SIG-M5 treated with dmso at 0.1 percent for 504 hours (cell line): Measurements from ENCODE around the gene LRP8.

Source experiments
- DNase-seq: peaks from one replicate; lab custom pipeline; 2025; ENCODE audit not compliant: unreplicated experiment; lab: John Stamatoyannopoulos, UW

LRP8 gene

DNA sequence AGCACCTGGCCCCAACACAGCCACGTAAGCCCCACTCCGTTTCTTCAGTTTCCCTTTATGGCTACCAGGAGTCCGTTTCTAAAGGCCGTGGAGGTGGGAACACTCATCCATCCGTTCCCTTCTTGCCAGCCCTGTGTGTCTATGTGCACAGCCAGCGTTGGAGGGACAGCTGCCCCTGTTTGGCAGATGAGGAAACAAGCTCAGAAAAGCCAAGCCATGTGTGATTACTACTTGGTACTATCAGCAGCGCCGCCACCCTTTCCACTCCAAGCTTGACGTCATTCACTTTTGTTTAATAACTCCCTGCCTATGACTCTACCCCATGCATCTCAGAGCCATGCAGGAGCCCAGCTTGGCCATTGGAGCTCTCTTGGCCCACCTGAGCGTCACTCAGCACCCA lies 3.5 kb downstream of the LRP8 start:
- DNase-seq = no peak

DNA sequence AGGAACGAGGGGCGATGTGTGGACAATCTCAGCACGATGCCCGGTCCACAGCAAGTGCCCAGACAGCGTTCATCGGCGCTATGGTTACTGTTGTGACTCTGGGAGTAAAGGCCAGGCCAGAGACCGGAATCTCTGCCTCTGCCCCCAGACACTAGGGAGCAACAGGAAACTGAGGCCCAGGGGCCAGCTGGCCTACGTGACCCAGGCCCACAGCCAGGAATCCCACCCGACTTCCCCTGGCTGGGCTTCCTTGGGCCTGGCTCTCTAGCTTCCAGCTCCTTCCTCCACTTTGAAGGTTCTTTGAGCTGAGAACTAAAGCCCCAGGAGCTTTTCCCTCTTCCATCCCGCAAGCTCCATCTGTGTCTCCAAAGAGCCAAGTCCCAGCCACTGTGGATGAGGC lies 4.6 kb downstream of the LRP8 start:
- DNase-seq = no peak

DNA sequence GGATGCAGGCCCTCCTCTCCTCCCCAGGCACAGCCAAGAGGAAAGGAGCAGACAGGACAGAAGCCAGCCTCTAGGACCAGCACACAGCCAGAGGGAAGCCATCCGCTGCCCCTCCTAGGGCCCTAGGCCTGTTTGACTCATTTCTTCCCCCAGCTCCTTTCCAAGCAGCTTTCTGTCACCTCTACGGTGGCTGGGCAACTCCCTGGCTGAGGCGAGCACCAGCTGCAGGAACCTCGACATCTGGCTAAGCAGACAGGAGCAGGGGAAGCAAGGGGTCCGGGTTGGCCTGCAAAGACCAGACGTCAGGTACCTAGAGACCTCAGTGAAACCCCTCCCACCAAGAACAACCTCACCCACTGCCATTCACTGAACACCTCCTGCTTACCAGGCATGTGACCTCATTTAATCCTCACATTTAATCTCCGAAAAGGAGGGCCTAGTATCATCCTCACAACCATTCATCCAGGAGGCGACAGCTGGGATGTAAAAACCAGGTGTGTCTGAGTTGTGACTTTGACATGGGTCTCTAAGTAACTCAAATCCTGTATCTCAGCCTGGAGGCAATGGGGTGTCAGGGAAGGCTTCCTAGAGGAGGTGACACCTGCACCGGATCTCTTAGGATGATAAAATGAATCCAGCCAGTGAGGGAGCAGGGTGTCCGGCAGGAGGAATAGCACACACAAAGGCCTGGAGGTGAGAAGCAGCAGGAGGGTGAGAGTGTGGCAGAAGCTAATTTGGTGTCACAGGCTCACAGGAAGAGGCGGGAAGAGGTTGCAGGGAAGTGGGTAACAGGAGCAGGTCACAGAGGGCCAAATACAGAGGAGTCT lies 5.9 kb downstream of the LRP8 start:
- no peak for DNase-seq

DNA sequence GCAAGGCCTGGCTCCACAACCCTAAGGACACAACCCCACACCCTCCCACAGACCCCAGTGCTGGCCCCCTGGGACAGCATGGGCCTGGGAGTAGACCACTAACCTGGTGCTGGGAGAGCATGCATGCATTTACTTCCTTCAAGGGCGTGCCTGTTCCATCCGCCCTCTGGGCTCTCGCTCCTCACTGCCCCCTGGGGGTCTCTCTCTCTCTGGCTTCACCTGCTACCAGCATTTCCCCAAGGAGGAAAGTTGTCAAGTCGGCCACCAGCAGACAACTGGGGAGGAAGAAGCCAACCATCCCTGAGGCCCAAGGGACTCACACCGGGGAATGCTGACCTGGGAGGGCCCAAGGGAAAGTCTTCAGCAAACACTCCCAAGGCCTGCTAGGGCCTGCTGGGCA lies 6.5 kb downstream of the LRP8 start:
- no peak for DNase-seq

DNA sequence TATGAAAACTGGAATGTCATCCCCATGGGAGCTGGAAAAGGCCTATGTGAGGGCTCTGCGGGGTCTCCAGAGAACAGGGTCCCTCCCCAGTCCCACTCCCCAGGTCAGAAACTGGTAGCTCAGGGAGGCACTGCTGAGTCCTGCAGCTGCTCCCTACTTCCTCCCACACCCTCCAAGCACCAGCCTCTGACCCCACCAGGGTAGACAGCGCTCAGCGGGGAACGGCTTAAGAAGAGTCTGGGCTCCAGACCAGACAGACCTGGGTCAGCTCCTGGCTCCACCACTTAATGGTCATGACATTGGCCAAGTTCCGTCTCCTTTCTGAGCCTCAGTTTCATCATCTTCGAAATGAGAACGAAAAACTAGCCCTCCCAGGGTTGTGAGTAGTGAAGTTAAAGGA lies 7.2 kb downstream of the LRP8 start:
- no peak for DNase-seq

DNA sequence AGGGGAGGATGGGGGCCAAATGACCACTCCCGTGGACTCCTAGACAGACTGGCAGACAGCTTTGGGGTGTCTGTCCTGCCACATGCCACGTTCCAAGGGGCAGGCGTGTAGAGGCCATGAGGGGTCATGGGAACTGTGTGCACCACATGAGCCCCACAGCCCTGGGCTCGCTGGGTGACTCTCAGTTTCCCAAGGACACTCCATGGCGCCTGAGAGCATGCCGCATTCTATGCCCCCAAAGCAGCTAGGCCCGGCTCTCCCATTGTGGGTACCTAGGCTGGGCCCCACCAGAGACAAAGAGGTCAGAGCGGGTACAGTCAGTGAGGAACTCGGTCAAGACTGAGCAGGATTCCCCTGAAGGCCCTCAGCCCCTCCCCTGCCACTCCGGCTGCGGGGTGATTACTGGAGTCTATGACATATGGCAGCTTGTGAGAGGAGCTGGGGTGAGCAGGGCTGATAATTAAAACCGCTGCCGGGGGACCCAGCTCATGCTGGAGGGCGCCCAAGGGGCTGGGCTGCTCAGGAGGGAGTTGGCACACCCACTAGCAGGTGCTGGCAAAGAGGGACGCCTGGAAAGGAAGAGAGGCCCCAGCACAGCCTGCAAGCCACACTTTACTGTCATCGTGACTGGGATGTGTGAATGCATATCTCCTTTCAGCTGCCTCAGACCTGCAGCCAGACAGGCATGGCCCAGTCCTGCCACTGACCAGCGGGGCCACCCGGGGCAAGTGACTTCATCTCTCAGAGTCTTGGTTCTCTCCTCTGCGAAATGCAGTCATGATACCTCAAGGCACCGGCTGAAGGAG lies 8.4 kb downstream of the LRP8 start:
- DNase-seq = no peak

DNA sequence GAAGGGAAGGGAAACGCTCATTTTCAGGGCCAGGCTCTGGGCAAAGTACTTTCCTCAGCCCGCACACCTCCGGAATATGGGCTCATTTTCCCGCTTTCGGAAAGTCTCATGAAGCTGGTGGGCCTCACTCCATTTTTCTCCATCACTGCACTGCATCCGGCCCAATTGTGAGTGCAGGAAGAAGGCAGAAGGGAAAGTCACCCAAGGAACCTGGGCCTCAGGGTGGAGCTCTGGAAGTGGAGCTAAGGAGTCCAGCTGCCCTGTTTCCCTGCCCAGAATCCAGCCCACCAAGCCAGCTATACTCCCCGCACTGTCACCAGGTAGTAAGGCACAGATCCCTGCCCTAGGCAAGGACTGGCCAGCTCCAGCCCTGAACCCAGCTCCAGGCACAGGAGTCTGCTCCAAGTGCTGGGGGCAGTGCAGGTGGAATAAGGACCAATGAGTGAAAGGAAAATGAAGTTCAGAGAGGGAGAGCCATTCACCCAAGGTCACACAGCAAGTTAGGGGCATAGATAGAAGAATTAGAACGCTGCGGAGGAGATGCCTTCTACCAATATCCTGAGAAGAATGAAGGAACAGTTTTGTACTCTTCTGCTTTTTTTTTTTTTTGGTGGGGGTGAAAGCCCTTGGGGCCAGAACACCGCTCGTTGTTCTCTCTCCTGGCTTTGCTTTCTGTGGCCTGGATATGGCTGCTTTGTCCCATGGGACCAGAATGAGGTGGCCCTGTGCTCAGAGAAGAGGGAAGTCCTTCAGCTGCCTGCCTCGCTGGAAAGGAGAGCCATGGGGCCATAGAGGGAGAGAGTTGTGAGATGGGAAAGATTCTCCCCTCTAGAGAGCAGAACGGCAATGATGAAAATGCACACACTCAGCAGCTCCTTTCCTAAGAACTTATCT lies 10.0 kb downstream of the LRP8 start:
- no peak for DNase-seq

DNA sequence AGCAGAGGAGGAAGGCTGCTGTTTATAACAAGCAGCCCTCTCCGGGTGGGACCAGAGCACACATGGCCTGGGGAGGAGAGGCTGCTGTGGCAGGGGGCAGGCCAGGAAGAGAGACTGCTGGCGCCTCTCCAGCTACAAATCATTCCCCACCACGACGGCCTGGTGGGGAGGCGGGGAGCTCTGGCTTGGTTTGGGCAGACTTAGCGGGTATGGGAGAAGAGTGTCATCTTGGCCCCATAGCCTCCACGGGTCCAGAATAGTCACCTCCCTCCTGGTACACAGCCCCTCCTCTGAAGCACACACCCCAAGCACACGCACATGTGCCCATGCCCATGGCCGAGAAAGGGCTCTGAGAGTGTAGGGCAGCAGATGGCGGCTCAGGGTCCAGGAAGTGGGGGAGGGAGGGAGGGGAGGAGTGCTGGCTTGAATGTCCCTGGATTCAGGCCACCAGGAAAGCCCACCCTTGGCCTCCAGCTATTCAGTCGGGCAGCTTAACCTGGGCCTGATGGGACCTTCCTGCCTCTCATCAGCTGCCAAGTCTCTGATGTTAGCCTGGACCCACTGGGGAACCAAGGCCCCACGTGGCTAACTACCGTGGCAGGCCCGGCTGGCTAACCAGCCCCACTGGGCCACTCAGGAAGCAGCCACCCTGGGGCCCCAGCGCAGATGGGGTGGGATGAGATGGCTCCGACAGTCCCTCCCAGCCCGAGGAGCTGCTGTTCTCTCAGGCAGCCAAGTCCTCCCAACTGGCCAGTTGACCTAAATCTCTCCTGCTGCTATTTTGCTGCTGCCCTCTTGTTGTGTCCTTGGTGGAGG lies 10.9 kb downstream of the LRP8 start:
- DNase-seq = no peak

DNA sequence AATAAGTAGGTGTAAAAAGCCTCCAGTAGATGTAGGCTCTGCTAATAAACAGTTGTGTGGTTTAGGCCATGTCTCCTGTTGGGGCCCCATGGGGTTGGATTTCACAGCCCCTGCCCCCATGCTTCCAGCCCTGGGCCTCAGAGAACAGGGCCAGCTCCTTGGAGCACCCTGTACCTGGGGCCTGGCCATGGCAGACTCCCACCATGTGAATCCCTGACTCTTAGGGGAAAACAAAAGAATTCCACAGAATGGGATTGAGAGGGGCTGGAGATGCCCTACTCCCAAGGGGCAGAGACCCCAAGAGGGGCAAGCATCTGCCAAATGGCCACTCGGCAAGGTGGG lies 11.5 kb downstream of the LRP8 start:
- no peak for DNase-seq

DNA sequence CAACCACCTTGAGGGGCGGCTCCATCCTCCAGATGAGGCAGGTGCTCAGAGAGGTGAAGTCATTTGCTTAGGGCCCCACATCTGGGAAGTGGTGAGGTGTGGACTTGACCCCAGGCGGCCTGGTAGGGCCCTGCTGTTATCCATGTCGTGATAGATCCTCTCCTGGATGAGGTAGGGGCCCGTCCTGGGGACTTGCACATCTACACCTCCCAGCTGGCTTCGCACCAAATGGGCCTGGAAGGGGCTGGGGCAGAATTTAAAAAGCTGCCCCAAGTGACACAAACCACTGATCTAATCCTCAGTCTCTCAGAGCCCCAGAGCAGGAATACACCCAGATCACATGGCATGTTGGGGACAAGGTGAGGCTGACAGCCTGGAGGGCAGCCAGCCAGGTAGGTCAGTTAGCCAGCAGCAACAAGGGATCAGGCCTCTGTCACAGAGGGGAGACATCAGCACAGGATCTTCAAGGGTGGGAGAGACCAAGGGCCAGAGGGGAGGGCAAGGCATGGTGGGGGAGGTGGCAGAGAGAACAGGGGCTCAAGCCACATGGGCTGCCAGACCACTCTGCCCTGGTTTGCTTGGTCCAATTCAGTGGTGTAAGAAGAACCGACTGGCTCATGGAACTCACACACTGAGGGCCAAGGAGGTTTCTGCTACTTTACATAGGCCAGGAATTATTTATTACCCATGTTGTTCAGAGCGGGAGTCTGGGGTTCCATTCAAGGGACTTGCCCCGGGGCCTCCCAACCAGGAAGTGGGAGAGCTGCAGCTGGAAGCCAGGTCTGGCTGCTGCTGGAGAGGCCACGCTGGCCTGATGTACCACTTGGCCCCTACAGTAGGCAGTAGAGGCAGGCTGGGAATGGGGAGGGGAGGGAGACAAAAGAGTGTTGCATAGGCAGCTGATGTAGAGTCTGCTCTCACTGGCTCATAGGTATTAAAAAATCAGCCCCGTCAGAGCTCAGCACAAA lies 12.1 kb downstream of the LRP8 start:
- no peak for DNase-seq

DNA sequence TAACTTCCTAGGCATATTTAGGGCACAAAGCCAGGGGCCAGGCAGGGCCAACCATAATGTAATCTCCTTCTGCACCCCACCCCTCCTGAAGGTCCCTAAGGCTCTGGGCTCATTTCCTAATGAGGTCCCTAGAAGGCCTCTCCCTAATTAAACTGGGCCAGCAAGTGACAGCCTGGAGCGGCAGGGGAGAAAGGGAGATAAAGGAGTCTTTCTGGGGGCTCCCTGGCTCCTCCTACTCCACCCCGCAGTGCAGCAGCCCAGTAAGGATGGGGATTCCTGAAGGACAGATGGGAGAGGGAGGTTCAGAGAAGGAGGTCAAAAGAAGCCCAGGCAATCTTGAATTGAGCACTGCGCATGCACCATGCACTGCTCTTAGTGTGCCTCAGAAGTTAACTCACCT lies 12.8 kb downstream of the LRP8 start:
- DNase-seq = no peak

DNA sequence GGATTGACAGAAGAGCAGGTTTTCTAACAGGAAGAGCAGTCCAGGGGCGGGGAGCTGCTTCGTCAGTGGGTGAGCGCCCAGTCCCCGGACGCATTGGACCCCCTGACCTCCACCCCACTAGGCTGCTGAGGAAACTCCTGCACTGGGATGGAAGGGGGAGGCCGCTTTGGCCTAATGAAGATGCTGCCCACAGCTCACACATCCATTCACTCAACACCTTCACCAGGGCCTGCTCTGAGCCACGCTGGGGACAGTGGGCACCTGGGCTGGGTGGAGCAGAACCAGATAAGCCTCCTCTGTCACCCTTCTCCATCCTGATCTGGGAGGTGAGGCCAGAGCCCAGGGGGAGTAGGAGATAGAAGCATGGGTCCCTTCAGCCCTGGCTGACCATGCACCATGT lies 13.3 kb downstream of the LRP8 start:
- DNase-seq = no peak

DNA sequence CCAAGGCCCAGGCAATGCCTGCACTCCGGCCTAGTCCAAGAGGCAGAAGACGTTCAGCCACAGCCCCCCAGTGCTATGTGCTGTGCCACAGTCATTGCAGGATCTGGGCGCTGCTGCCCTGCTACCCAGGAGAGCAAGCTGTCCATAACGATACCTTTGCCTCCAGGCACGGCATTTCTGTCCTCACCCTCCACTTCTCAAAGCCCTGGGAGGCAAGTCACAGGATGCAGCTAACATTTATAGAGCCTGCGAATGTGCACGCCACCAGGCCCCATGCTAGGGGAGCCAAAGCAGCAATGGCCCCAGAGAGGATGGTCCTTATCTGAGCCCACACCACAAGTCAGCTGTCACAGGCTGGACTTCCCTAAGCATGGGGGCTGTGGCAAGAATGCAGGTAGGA lies 13.8 kb downstream of the LRP8 start:
- no peak for DNase-seq

DNA sequence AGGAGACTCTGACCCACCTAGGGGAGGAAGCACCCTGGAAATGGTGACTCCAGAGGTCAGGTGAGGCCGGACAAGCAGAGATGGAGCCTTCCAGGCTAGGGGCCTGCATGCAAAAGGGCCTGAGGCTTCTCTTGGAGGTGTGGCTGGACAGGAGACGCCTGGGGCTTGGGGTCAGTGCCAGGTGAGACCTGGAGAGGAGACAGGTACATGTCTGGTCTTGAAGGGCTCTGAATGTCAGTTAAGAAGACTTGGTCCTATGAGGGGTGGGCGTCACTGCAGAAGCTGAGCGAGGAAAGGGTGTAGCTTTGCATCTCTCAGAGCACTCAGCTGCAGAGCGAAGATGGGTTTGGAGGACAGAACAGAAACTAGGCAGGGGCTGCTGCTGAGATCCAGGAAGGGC lies 14.3 kb downstream of the LRP8 start:
- no peak for DNase-seq

DNA sequence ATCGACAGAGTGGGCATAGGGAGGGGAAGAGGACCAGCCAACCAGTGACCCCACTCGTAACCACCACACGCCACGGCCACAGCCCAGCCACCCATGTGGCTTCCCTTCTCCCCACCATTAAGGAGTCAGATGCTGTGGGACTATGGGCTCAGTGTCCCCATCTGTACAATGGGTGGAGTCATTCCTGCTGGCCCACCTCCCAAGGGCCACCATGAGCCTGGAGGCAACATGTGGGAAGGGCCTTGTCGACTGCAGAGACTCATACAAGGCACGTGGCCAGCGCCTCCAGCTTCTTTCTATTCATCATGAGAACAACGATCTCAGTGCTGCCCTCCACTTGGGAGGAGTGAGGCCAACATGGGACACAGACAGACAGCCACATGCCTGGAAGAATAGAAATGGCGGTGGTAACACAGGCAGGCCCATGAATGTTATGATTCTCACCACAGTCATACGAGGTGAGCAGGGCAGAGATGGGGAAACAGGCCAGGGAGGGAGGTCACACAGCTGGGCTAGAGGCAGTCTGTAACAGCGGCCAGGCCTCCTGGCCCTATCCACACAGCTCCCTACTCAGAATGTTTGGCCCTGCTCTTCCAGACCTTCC lies 16.1 kb downstream of the LRP8 start:
- DNase-seq = no peak

DNA sequence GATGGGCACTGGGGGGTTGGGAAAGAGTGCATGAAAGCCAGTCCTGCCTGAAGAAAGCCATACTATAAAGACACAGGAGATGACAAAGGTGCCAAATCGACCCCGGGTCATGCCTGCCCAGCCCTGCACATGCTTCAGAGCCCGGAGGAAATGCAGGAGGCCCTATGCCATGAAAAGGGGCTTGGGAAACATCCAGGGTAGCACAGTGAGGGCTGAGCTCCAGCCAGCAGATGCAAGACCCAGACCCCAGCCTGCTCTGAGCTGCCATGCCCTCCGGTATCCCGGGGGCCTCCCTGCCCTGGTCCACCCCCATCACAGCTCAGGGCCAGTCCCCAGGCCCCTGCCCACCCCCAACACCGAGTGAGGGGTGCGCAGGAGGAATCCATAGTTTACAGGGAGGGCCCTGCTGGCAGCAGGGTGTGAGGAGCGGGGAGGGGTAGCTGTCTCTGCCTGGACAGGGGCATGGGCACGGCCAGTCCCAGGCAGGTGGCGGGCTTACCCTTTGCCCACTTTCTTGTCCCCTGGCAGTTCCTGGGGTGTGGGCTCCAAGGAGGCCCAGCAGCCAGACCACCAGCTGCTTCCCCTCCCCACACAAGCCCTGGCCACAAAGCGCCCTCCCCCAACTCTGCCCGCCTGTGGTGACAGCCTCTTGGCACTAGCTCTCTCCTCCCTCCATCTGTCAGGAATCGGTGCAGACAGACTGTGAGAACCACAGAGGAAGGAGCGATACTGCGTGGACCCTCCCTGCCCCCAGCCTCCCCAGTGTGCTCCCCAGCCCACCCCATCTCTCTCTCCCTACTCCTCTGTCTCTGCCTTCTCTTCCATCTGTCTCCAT lies 16.8 kb downstream of the LRP8 start:
- no peak for DNase-seq

DNA sequence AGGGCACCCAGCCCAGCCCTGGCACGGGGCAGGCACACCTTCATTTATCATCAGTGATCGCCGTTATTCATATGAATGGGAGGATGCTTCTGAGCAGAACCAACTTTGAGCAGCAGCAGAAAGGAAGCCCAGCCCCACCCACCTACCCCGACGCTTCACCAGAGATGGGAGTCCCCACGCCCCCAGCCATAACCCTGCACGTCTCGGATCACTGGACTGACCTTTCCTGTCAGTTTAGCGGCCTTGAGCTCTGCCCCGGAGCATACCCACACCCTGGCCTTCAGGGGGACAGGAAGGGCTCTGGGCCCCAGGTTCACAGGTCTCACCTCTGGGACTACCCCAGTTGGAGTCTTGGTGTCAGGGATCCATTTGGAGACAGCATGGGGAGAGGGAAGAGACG lies 18.1 kb downstream of the LRP8 start:
- no peak for DNase-seq

DNA sequence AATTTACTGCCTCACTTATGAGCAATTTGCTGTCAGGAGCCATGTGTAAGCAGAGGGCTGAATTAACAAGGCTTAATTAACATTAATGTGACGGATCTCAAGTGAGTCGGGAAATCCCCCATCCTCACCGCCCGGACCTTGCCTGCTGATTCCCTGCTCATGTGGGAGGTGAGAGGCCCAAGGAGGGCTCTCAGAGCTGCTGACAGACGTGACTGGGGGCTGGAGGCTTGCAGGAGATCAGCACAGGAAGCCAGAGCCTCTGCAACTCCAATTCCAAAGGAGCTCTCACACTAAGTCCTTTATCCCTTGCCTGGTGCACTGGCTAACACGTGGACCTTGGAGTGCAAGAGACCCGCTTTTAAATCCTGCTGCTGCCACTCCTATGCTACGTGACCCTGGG lies 19.4 kb downstream of the LRP8 start:
- DNase-seq = no peak
